GM19438 (cell line): Measurements from ENCODE around the gene NPAS3.

Source experiments
- ATAC-seq: cut with Tn5 transposase; IDR thresholded peaks from one replicate; pipeline ENCODE4 v1.9.1; 2021; ENCODE audit warnings: low read depth; ENCODE audit not compliant: unreplicated experiment

Gene NPAS3

GRCh38 chr14:33835261-33835655 lies 896.6 kb downstream of the NPAS3 start:
- no peak for ATAC-seq

- ATAC-seq: no peak
Observed at GRCh38 chr14:33835677-33836076, 897.0 kb downstream of the NPAS3 start.

- no peak for ATAC-seq
Observed at GRCh38 chr14:33836203-33836899, 897.7 kb downstream of the NPAS3 start.

- ATAC-seq: no peak
Observed at GRCh38 chr14:33836900-33837577, 898.4 kb downstream of the NPAS3 start.

GRCh38 chr14:33837943-33838683 lies 899.4 kb downstream of the NPAS3 start:
- ATAC-seq: no peak

GRCh38 chr14:33839193-33840076 lies 900.8 kb downstream of the NPAS3 start:
- ATAC-seq: no peak

- no peak for ATAC-seq
Observed at GRCh38 chr14:33840797-33841196, 902.1 kb downstream of the NPAS3 start.

GRCh38 chr14:33842299-33842698 lies 903.6 kb downstream of the NPAS3 start:
- no peak for ATAC-seq

- no peak for ATAC-seq
Observed at GRCh38 chr14:33844118-33844517, 905.4 kb downstream of the NPAS3 start.

- no peak for ATAC-seq
Observed at GRCh38 chr14:33846100-33846824, 907.6 kb downstream of the NPAS3 start.

- ATAC-seq: no peak
Observed at GRCh38 chr14:33847066-33847465, 908.4 kb downstream of the NPAS3 start.

- no peak for ATAC-seq
Observed at GRCh38 chr14:33848009-33848408, 909.3 kb downstream of the NPAS3 start.

- ATAC-seq: no peak
Observed at GRCh38 chr14:33848706-33849454, 910.2 kb downstream of the NPAS3 start.

- no peak for ATAC-seq
Observed at GRCh38 chr14:33849455-33849801, 910.7 kb downstream of the NPAS3 start.

- no peak for ATAC-seq
Observed at GRCh38 chr14:33850826-33851225, 912.1 kb downstream of the NPAS3 start.

GRCh38 chr14:33851366-33851765 lies 912.7 kb downstream of the NPAS3 start:
- no peak for ATAC-seq

- no peak for ATAC-seq
Observed at GRCh38 chr14:33851931-33852330, 913.3 kb downstream of the NPAS3 start.
